IMR-90 (cell line): ENCODE data around the gene EIF4A2. TPM values are rescaled to one million over a fixed set of nuclear protein-coding genes. Genes with fewer than 3 reads are reported as not detected.

Experiments used
- ATAC-seq: fragments of 200-7000 bp; cut with Tn5 transposase; 2 replicates; pipeline ENCODE4 v1.9.1; 2020; ENCODE audit warnings: low read depth, mild to moderate bottlenecking, moderate library complexity
- BruUV-seq: library from RNA; stranded (reverse); fragments of 400-500 nt; replicated peaks from 2 replicates; lab custom pipeline; 2021; lab: Mats Ljungman, UMichigan
- CTCF ChIA-PET: fragments of 300-600 bp; formaldehyde crosslinking; extraction: SDS; loops from one replicate; lab custom pipeline; 2021; ENCODE audit warnings: antibody characterized with exemption; lab: Yijun Ruan, JAX
- POLR2A ChIA-PET: fragments of 300-600 bp; sonication (Branson Sonifier 250); formaldehyde crosslinking; loops from one replicate; lab custom pipeline; 2022; ENCODE audit warnings: antibody characterized with exemption; ENCODE audit not compliant: unreplicated experiment; lab: Charles Lee
- DNase-seq: peaks from one replicate; pipeline ENCODE4 v3.0.0; 2013
- H2AFZ ChIP-seq: replicated peaks from 2 replicates; pipeline ENCODE3; 2013; ENCODE audit warnings: low read length, mild to moderate bottlenecking; ENCODE audit not compliant: poor library complexity
- H2AK5ac ChIP-seq: 2 replicates; pipeline ENCODE4 v1.6.1; 2013; ENCODE audit warnings: low read depth, low read length, inconsistent platforms
- H2AK9ac ChIP-seq: replicated peaks from 2 replicates; pipeline ENCODE3; 2013; ENCODE audit warnings: mild to moderate bottlenecking, low read depth, low read length, moderate library complexity; ENCODE audit not compliant: poor library complexity
- H2BK120ac ChIP-seq: 2 replicates; pipeline ENCODE4 v1.6.1; 2013; ENCODE audit warnings: low read depth, low read length, inconsistent platforms
- H2BK15ac ChIP-seq: 3 replicates; pipeline ENCODE4 v1.6.1; 2013; ENCODE audit warnings: low read depth, low read length, inconsistent platforms
- H2BK20ac ChIP-seq: 2 replicates; pipeline ENCODE4 v1.6.1; 2013; ENCODE audit warnings: low read depth, mild to moderate bottlenecking, inconsistent platforms, low read length, moderate library complexity
- H2BK5ac ChIP-seq: 2 replicates; pipeline ENCODE4 v1.6.1; 2013; ENCODE audit warnings: mild to moderate bottlenecking, low read depth, low read length, inconsistent platforms; ENCODE audit not compliant: poor library complexity, severe bottlenecking
- H3K14ac ChIP-seq: replicated peaks from 2 replicates; pipeline ENCODE4 v1.6.1; 2013; ENCODE audit warnings: low read depth, low read length, inconsistent platforms
- H3K18ac ChIP-seq: 2 replicates; pipeline ENCODE4 v1.6.1; 2013; ENCODE audit warnings: low read depth, low read length, control low read depth
- H3K23ac ChIP-seq: 2 replicates; pipeline ENCODE4 v1.6.1; 2013; ENCODE audit warnings: low read depth, low read length, inconsistent platforms
- H3K27ac ChIP-seq: 2 replicates; pipeline ENCODE4 v1.5.1; 2013; ENCODE audit warnings: mild to moderate bottlenecking, control low read depth, low read length; ENCODE audit not compliant: insufficient read depth
- H3K27me3 ChIP-seq: 2 replicates; pipeline ENCODE4 v1.6.1; 2013; ENCODE audit warnings: low read length; ENCODE audit not compliant: control insufficient read depth, insufficient read depth
- H3K36me3 ChIP-seq: 2 replicates; pipeline ENCODE4 v1.6.1; 2013; ENCODE audit warnings: low read length, mixed read lengths; ENCODE audit not compliant: control insufficient read depth, insufficient read depth
- H3K4ac ChIP-seq: 2 replicates; pipeline ENCODE4 v1.6.1; 2013; ENCODE audit warnings: low read depth, low read length, inconsistent platforms
- H3K4me1 ChIP-seq: 2 replicates; pipeline ENCODE4 v1.6.1; 2013; ENCODE audit warnings: low read length, mixed read lengths; ENCODE audit not compliant: control insufficient read depth, insufficient read depth
- H3K4me2 ChIP-seq: 2 replicates; pipeline ENCODE4 v1.6.1; 2013; ENCODE audit warnings: low read depth, mild to moderate bottlenecking, control low read depth, low read length, moderate library complexity
- H3K4me3 ChIP-seq: 2 replicates; pipeline ENCODE4 v1.5.1; 2013; ENCODE audit warnings: low read depth, mild to moderate bottlenecking, control low read depth, low read length, moderate library complexity; ENCODE audit not compliant: insufficient read depth
- H3K56ac ChIP-seq: 2 replicates; pipeline ENCODE4 v1.6.1; 2013; ENCODE audit warnings: low read length, inconsistent platforms; ENCODE audit not compliant: insufficient read depth; ENCODE audit errors: extremely low read depth
- H3K79me1 ChIP-seq, 2 experiments: 2 replicates each; pipeline ENCODE4 v1.6.1; 2013; ENCODE audit warnings: low read length in 2 of 2, inconsistent platforms in 1 of 2, low read depth in 1 of 2
- H3K9ac ChIP-seq: 2 replicates; pipeline ENCODE4 v1.6.1; 2013; ENCODE audit warnings: low read depth, low read length, control low read depth
- H3K9me1 ChIP-seq: 2 replicates; pipeline ENCODE4 v1.6.1; 2013; ENCODE audit warnings: low read length, inconsistent platforms; ENCODE audit not compliant: insufficient read depth
- H3K9me3 ChIP-seq: 2 replicates; pipeline ENCODE4 v1.6.1; 2013; ENCODE audit warnings: low read length; ENCODE audit not compliant: control insufficient read depth, insufficient read depth
- H4K20me1 ChIP-seq: 2 replicates; pipeline ENCODE4 v1.6.1; 2013; ENCODE audit warnings: low read length, inconsistent platforms; ENCODE audit not compliant: insufficient read depth
- H4K5ac ChIP-seq: 2 replicates; pipeline ENCODE4 v1.6.1; 2013; ENCODE audit warnings: mild to moderate bottlenecking, low read depth, low read length, control low read depth
- H4K8ac ChIP-seq, 2 experiments: 2 replicates each; pipeline ENCODE4 v1.6.1; 2013; ENCODE audit warnings: low read depth in 2 of 2, low read length in 2 of 2, control low read depth in 1 of 2, inconsistent platforms in 1 of 2
- H4K91ac ChIP-seq: 2 replicates; pipeline ENCODE4 v1.6.1; 2013; ENCODE audit warnings: low read depth, low read length, inconsistent platforms; ENCODE audit not compliant: insufficient read depth
- BHLHE40 ChIP-seq: fragments of 150-350 bp; IDR thresholded peaks from 2 replicates; pipeline ENCODE4 v1.6.1; 2016; ENCODE audit warnings: mild to moderate bottlenecking, low read depth, low read length
- CEBPB ChIP-seq: IDR thresholded peaks from 2 replicates; pipeline ENCODE4 v1.6.1; 2012; ENCODE audit warnings: low read depth, low read length, improper control_type of control experiment
- CHD1 ChIP-seq: IDR thresholded peaks from 2 replicates; pipeline ENCODE4 v1.6.1; 2012; ENCODE audit warnings: low read depth, low read length, improper control_type of control experiment
- CTCF ChIP-seq: conservative IDR thresholded peaks from 2 replicates; pipeline ENCODE4 v1.5.1; 2012; ENCODE audit warnings: mild to moderate bottlenecking, low read depth, low read length, improper control_type of control experiment
- ELK1 ChIP-seq: fragments of 150-350 bp; IDR thresholded peaks from 2 replicates; pipeline ENCODE4 v1.6.1; 2016; ENCODE audit warnings: low read depth, mild to moderate bottlenecking, low read length, moderate library complexity, borderline replicate concordance
- FOS ChIP-seq: fragments of 150-350 bp; IDR thresholded peaks from 2 replicates; pipeline ENCODE4 v1.6.1; 2016; ENCODE audit warnings: low read depth, low read length
- MAFK ChIP-seq: IDR thresholded peaks from 2 replicates; pipeline ENCODE4 v1.6.1; 2012; ENCODE audit warnings: low read depth, low read length, improper control_type of control experiment
- MAZ ChIP-seq: IDR thresholded peaks from 2 replicates; pipeline ENCODE4 v1.6.1; 2012; ENCODE audit warnings: low read depth, mild to moderate bottlenecking, low read length, improper control_type of control experiment, moderate library complexity, borderline replicate concordance
- MXI1 ChIP-seq: IDR thresholded peaks from 2 replicates; pipeline ENCODE4 v1.6.1; 2012; ENCODE audit warnings: low read depth, mild to moderate bottlenecking, low read length, moderate library complexity, borderline replicate concordance
- NFE2L2 ChIP-seq: fragments of 150-350 bp; IDR thresholded peaks from 2 replicates; pipeline ENCODE4 v1.6.1; 2016; ENCODE audit warnings: low read depth, mild to moderate bottlenecking, low read length
- POLR2A ChIP-seq: IDR thresholded peaks from 2 replicates; pipeline ENCODE4 v1.6.1; 2012; ENCODE audit warnings: mild to moderate bottlenecking, low read depth, low read length
- RAD21 ChIP-seq: IDR thresholded peaks from 2 replicates; pipeline ENCODE4 v1.6.1; 2012; ENCODE audit warnings: low read length, improper control_type of control experiment
- RCOR1 ChIP-seq: IDR thresholded peaks from 2 replicates; pipeline ENCODE4 v1.6.1; 2012; ENCODE audit warnings: mild to moderate bottlenecking, low read length, improper control_type of control experiment; ENCODE audit not compliant: insufficient replicate concordance
- RFX5 ChIP-seq: IDR thresholded peaks from 2 replicates; pipeline ENCODE4 v1.8.0; 2012; ENCODE audit warnings: low read depth, mild to moderate bottlenecking, low read length, moderate library complexity
- SMC3 ChIP-seq: fragments of 150-350 bp; IDR thresholded peaks from 2 replicates; pipeline ENCODE4 v1.6.1; 2016; ENCODE audit warnings: low read depth, mild to moderate bottlenecking, antibody characterized with exemption, low read length, moderate library complexity
- WGBS, 2 experiments: methylation state at CpG; one replicate each; pipeline versions ENCODE4 v1.1.5 to v1.1.7; 2013; ENCODE audit warnings: missing lambda C conversion rate in 2 of 2; ENCODE audit not compliant: insufficient read length in 1 of 2; ENCODE audit errors: extremely low coverage in 2 of 2; 5-methylcytosine and 5-hydroxymethylcytosine counted together
- dilution Hi-C: fragments of 300-500 bp; cut with HindIII; formaldehyde crosslinking; loops from one replicate; pipeline ENCODE4 v1.14.3; 2018; ENCODE audit warnings: low sequenced_read_pairs; ENCODE audit not compliant: unreplicated experiment
- in situ Hi-C: fragments of 300-500 bp; cut with MboI; formaldehyde crosslinking; loops from 3 replicates; pipeline ENCODE4 v1.14.3; 2019; ENCODE audit warnings: low sequenced_read_pairs, inconsistent platforms, mixed read lengths
- intact Hi-C: fragments of 100-400 bp; cut with micrococcal nuclease; formaldehyde crosslinking; loops from 2 replicates; pipeline ENCODE4 v1.10.0; 2022
- polyA plus RNA-seq, 3 experiments: library from polyadenylated mRNA; depleted of rRNA; stranded (reverse); fragments of >200 nt; gene quantifications; 2 replicates each; pipeline ENCODE4 v1.2.3, GENCODE V29; 2012; ENCODE audit warnings: low replicate concordance in 1 of 3
- total RNA-seq: library from RNA; depleted of rRNA; stranded (reverse); fragments of >200 nt; gene quantifications from 2 replicates; pipeline ENCODE4 v1.2.3, GENCODE V29; 2012
- TF ChIP-seq, protein P1 (sequence below): fragments of 150-350 bp; IDR thresholded peaks from 2 replicates; pipeline ENCODE4 v1.6.1; 2017; ENCODE audit warnings: mild to moderate bottlenecking, antibody characterized with exemption, low read length, low read depth

The EIF4A2 gene
- total and polyA plus RNA-seq, 2 of the 4 experiments (the other 2 are of a cell fraction) = 310 to 320 TPM

GRCh38 chr3:186760141-186760833 lies 23.1 kb upstream of the EIF4A2 start:
- no peak for ATAC-seq
- no peak overlapping the region for H3K9ac ChIP-seq

More at GRCh38 chr3:186760141-186760833, 23.1 kb upstream of the EIF4A2 start:
- in situ Hi-C loops = no loop called here
- no peak overlapping the region for H2AK5ac ChIP-seq
- no peak overlapping the region for H2BK5ac ChIP-seq
- no peak overlapping the region for H3K4me3 ChIP-seq
- no peaks in the 10 kb centered on the region for H4K20me1 ChIP-seq
- no peak overlapping the region for H3K27ac ChIP-seq
- dilution Hi-C loops = no loop called here
- ChIA-PET CTCF (no interaction called here), POLR2A (no interaction called here)
- H2BK20ac ChIP-seq = no peak overlapping the region
- intact Hi-C loops = no loop called here
- no peaks in the 10 kb centered on the region for H3K27me3 ChIP-seq
- H2BK15ac ChIP-seq = no peak overlapping the region
- H3K4ac ChIP-seq = no peak overlapping the region
- H3K9me1 ChIP-seq = no peaks in the 10 kb centered on the region
- no peak overlapping the region for H3K56ac ChIP-seq
- H4K8ac ChIP-seq = no peak overlapping the region
- H3K79me1 ChIP-seq = no peaks in the 10 kb centered on the region
- no peak overlapping the region for H3K14ac ChIP-seq
- WGBS, 2 experiments = 82% methylated on average over 2 of the region's 10 CpGs; no CpG with 5 or more reads in 1 of the 2 experiments
- BruUV-seq = no TSS peak
- TF ChIP-seq MXI1 = no peak
- TF ChIP-seq CTCF = no peak
- TF ChIP-seq BHLHE40 = no peak
- no peak for TF ChIP-seq MAFK
- TF ChIP-seq CEBPB = no peak
- no peak for TF ChIP-seq RFX5
- no peak for TF ChIP-seq RCOR1
- TF ChIP-seq RAD21 = no peak
- no peak for TF ChIP-seq SMC3
- TF ChIP-seq, protein P1, sequence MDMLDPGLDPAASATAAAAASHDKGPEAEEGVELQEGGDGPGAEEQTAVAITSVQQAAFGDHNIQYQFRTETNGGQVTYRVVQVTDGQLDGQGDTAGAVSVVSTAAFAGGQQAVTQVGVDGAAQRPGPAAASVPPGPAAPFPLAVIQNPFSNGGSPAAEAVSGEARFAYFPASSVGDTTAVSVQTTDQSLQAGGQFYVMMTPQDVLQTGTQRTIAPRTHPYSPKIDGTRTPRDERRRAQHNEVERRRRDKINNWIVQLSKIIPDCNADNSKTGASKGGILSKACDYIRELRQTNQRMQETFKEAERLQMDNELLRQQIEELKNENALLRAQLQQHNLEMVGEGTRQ = no peak
- TF ChIP-seq FOS = no peak
- TF ChIP-seq POLR2A = no peak
- TF ChIP-seq MAZ = no peak
- no peak for TF ChIP-seq CHD1
- TF ChIP-seq NFE2L2 = no peak
- TF ChIP-seq ELK1 = no peak
- no peaks in the 10 kb centered on the region for H3K4me1 ChIP-seq
- H3K23ac ChIP-seq = no peak overlapping the region
- H3K9me3 ChIP-seq = no peaks in the 10 kb centered on the region
- H2AK9ac ChIP-seq = no peak overlapping the region
- H2AFZ ChIP-seq = no peak overlapping the region
- H2BK120ac ChIP-seq = no peak overlapping the region
- H4K91ac ChIP-seq = no peak overlapping the region
- H3K36me3 ChIP-seq = no peaks in the 10 kb centered on the region
- no peak overlapping the region for H3K4me2 ChIP-seq
- no peak for DNase-seq
- H3K18ac ChIP-seq = no peak overlapping the region
- no peak overlapping the region for H4K5ac ChIP-seq
